Naive B cell (primary cell): ENCODE results near the gene BRCC3. TPM values are rescaled to one million over a fixed set of nuclear protein-coding genes. Genes with fewer than 3 reads are reported as not detected.

Source experiments
- ATAC-seq, 2 donors: fragments of 150-1000 bp; cut with Tn5 transposase; 2 replicates each; pipeline ENCODE4 v1.10.0; 2021; ENCODE audit warnings: low read depth in 2 of 2, mild to moderate bottlenecking in 2 of 2, moderate library complexity in 2 of 2
- DNase-seq: peaks from one replicate; pipeline ENCODE4 v3.0.0; 2022
- H3K27ac Mint-ChIP-seq, 6 donors: one replicate each; pipeline ENCODE4 v1.8.0; 2020 to 2022; ENCODE audit warnings: mild to moderate bottlenecking in 6 of 6, mixed read lengths in 6 of 6, moderate library complexity in 5 of 6, inconsistent platforms in 2 of 6
- H3K27me3 Mint-ChIP-seq, 3 donors: one replicate each; pipeline ENCODE4 v1.8.0; 2021 to 2022; ENCODE audit warnings: mixed read lengths in 3 of 3, mild to moderate bottlenecking in 1 of 3
- H3K36me3 Mint-ChIP-seq, 2 donors: one replicate each; pipeline ENCODE4 v1.8.0; 2020 to 2022; ENCODE audit warnings: mixed read lengths in 2 of 2, inconsistent platforms in 1 of 2, mild to moderate bottlenecking in 1 of 2
- H3K4me1 Mint-ChIP-seq, 3 donors: one replicate each; pipeline ENCODE4 v1.8.0; 2020 to 2022; ENCODE audit warnings: mixed read lengths in 3 of 3, inconsistent platforms in 1 of 3, mild to moderate bottlenecking in 1 of 3, moderate library complexity in 1 of 3
- H3K4me3 Mint-ChIP-seq, 8 donors: one replicate each; pipeline ENCODE4 v1.8.0; 2020 to 2022; ENCODE audit warnings: mild to moderate bottlenecking in 8 of 8, mixed read lengths in 8 of 8, moderate library complexity in 8 of 8, inconsistent platforms in 2 of 8
- H3K9me3 Mint-ChIP-seq, 7 donors: one replicate each; pipeline ENCODE4 v1.8.0; 2020 to 2022; ENCODE audit warnings: mixed read lengths in 7 of 7, mild to moderate bottlenecking in 5 of 7, inconsistent platforms in 2 of 7, moderate library complexity in 1 of 7
- polyA plus RNA-seq, 6 donors: library from polyadenylated mRNA; unstranded; fragments of 300-500 nt; fragmentation: Illumina TruSeq; gene quantifications; one replicate each; pipeline ENCODE4 v1.2.3, GENCODE V29; 2021; ENCODE audit warnings: low read depth in 6 of 6

Gene BRCC3
- polyA plus RNA-seq, 6 donors from 2014 or later: 16.3 to 26.8 (median 24.7) TPM

- Mint-ChIP-seq H3K9me3 (peaks cover 0 to 2% (median 0%) of the 10 kb centered on the region in 7 donors), H3K36me3 (no peaks in the 10 kb centered on the region), H3K27me3 (no peaks in the 10 kb centered on the region), H3K27ac (no peak overlapping the region), H3K4me1 (peaks cover 4 to 13% (median 13%) of the 10 kb centered on the region in 3 donors), H3K4me3 (no peak overlapping the region)
- no peak for DNase-seq
- no peak for ATAC-seq
These were observed 24.3 kb upstream of the BRCC3 start for GRCh38 chrX:155046811-155047528.

GRCh38 chrX:155048977-155049619 is 22.2 kb upstream of the BRCC3 start:
- peak in 1 of 2 donors; percentile 48 for ATAC-seq
- Mint-ChIP-seq H3K27me3 (no peaks in the 10 kb centered on the region), H3K4me1 (peaks cover 2 to 11% (median 9%) of the 10 kb centered on the region in 3 donors)

GRCh38 chrX:155052738-155053498 is 18.4 kb upstream of the BRCC3 start:
- Mint-ChIP-seq H3K4me3 (no peak overlapping the region), H3K9me3 (peaks cover 0 to 2% (median 0%) of the 10 kb centered on the region in 7 donors), H3K4me1 (peaks cover 5 to 14% (median 6%) of the 10 kb centered on the region in 3 donors), H3K27ac (peak overlapping the region in 1 of 6 donors; percentile 6), H3K27me3 (no peaks in the 10 kb centered on the region), H3K36me3 (no peaks in the 10 kb centered on the region)
- DNase-seq: no peak
- no peak for ATAC-seq

More at GRCh38 chrX:155048977-155049619, 22.2 kb upstream of the BRCC3 start:
- peak overlapping the region in 2 of 6 donors; percentile 11 to 58 for H3K27ac Mint-ChIP-seq
- DNase-seq: peak; percentile 20
- no peak overlapping the region for H3K4me3 Mint-ChIP-seq
- H3K9me3 Mint-ChIP-seq: peaks cover 0 to 2% (median 0%) of the 10 kb centered on the region in 7 donors
- no peaks in the 10 kb centered on the region for H3K36me3 Mint-ChIP-seq

GRCh38 chrX:155053656-155054055 is 17.7 kb upstream of the BRCC3 start:
- DNase-seq (no peak), ATAC-seq (no peak)
- Mint-ChIP-seq H3K4me3 (no peak overlapping the region), H3K4me1 (peaks cover 5 to 15% (median 6%) of the 10 kb centered on the region in 3 donors), H3K9me3 (peaks cover 0 to 2% (median 0%) of the 10 kb centered on the region in 7 donors), H3K36me3 (no peaks in the 10 kb centered on the region), H3K27ac (no peak overlapping the region), H3K27me3 (no peaks in the 10 kb centered on the region)

GRCh38 chrX:155054255-155054654 is 17.1 kb upstream of the BRCC3 start:
- DNase-seq (no peak), ATAC-seq (no peak)
- peaks cover 1 to 15% (median 5%) of the 10 kb centered on the region in 3 donors for H3K4me1 Mint-ChIP-seq
- no peaks in the 10 kb centered on the region for H3K27me3 Mint-ChIP-seq
- peaks cover 0 to under 1% (median 0%) of the 10 kb centered on the region in 7 donors for H3K9me3 Mint-ChIP-seq
- H3K27ac Mint-ChIP-seq: no peak overlapping the region
- no peak overlapping the region for H3K4me3 Mint-ChIP-seq
- H3K36me3 Mint-ChIP-seq: no peaks in the 10 kb centered on the region

GRCh38 chrX:155055494-155055893 is 15.8 kb upstream of the BRCC3 start:
- Mint-ChIP-seq H3K36me3 (no peaks in the 10 kb centered on the region), H3K9me3 (no peaks in the 10 kb centered on the region), H3K4me1 (peaks cover 0 to 13% (median 5%) of the 10 kb centered on the region in 3 donors), H3K4me3 (no peak overlapping the region), H3K27me3 (no peaks in the 10 kb centered on the region), H3K27ac (no peak overlapping the region)
- no peak for DNase-seq
- no peak for ATAC-seq

- Mint-ChIP-seq H3K4me1 (peaks cover 0 to 13% (median 5%) of the 10 kb centered on the region in 3 donors), H3K27ac (no peak overlapping the region), H3K36me3 (no peaks in the 10 kb centered on the region), H3K9me3 (no peaks in the 10 kb centered on the region), H3K27me3 (no peaks in the 10 kb centered on the region), H3K4me3 (peak overlapping the region in 2 of 8 donors; percentile 15 to 16)
- DNase-seq (no peak), ATAC-seq (no peak)
These were observed 14.8 kb upstream of the BRCC3 start for GRCh38 chrX:155056471-155056870.

- no peaks in the 10 kb centered on the region for H3K27me3 Mint-ChIP-seq
- peaks cover 0 to 13% (median 5%) of the 10 kb centered on the region in 3 donors for H3K4me1 Mint-ChIP-seq
- no peaks in the 10 kb centered on the region for H3K36me3 Mint-ChIP-seq
- H3K27ac Mint-ChIP-seq: peak overlapping the region in 1 of 6 donors; percentile 38
- H3K4me3 Mint-ChIP-seq: peak overlapping the region in 6 of 8 donors; percentile 14 to 64 (median 19)
- ATAC-seq (peak; percentile 63 to 67), DNase-seq (peak; percentile 26)
- H3K9me3 Mint-ChIP-seq: no peaks in the 10 kb centered on the region
These were observed 14.2 kb upstream of the BRCC3 start for GRCh38 chrX:155056877-155057792.

GRCh38 chrX:155061760-155062159 is 9.5 kb upstream of the BRCC3 start:
- H3K4me1 Mint-ChIP-seq: peaks cover 0 to 16% (median 10%) of the 10 kb centered on the region in 3 donors
- H3K9me3 Mint-ChIP-seq: no peaks in the 10 kb centered on the region
- DNase-seq: no peak
- peak overlapping the region in 1 of 6 donors; percentile 55 for H3K27ac Mint-ChIP-seq
- no peaks in the 10 kb centered on the region for H3K27me3 Mint-ChIP-seq
- H3K4me3 Mint-ChIP-seq: no peak overlapping the region
- no peak for ATAC-seq
- no peaks in the 10 kb centered on the region for H3K36me3 Mint-ChIP-seq

GRCh38 chrX:155065035-155065734 is 6.1 kb upstream of the BRCC3 start:
- Mint-ChIP-seq H3K4me3 (peak overlapping the region in 1 of 8 donors; percentile 43), H3K4me1 (peaks cover 4 to 10% (median 9%) of the 10 kb centered on the region in 3 donors), H3K9me3 (no peaks in the 10 kb centered on the region), H3K36me3 (no peaks in the 10 kb centered on the region), H3K27me3 (no peaks in the 10 kb centered on the region), H3K27ac (peak overlapping the region in 1 of 6 donors; percentile 37)
- no peak for ATAC-seq
- DNase-seq: no peak

- Mint-ChIP-seq H3K36me3 (no peaks in the 10 kb centered on the region), H3K9me3 (peaks cover 0 to 4% (median 0%) of the 10 kb centered on the region in 7 donors), H3K27me3 (no peaks in the 10 kb centered on the region), H3K27ac (no peak overlapping the region), H3K4me1 (peaks cover 8 to 25% (median 18%) of the 10 kb centered on the region in 3 donors), H3K4me3 (peak overlapping the region in 1 of 8 donors; percentile 59)
- no peak for ATAC-seq
- no peak for DNase-seq
These were observed 3.1 kb upstream of the BRCC3 start for GRCh38 chrX:155068165-155068564.

GRCh38 chrX:155069414-155069813 is 1.9 kb upstream of the BRCC3 start:
- Mint-ChIP-seq H3K4me1 (peaks cover 19 to 32% (median 29%) of the 10 kb centered on the region in 3 donors), H3K9me3 (peaks cover 0 to 10% (median 0%) of the 10 kb centered on the region in 7 donors), H3K27ac (peak overlapping the region in 1 of 6 donors; percentile 21), H3K36me3 (peaks cover 0 to 8% of the 10 kb centered on the region in 2 donors), H3K4me3 (peak overlapping the region in 7 of 8 donors; percentile 51 to 96 (median 86)), H3K27me3 (no peaks in the 10 kb centered on the region)
- DNase-seq: no peak
- no peak for ATAC-seq
